D721Med (cell line): Measurements from ENCODE around the gene CDK14.
A peak's percentile ranks its signal among the peaks of the same experiment; 100 is the strongest.

Experiments
- DNase-seq: peaks from one replicate; pipeline ENCODE4 v3.0.0; 2011; ENCODE audit warnings: low spot score; ENCODE audit not compliant: insufficient read length
- FAIRE-seq: peaks from 2 replicates; lab custom pipeline; 2011; peaks lifted over from hg19 to GRCh38; lab: Jason Lieb, UNC
- TF ChIP-seq, protein P1 (sequence below): IDR thresholded peaks from 2 replicates; pipeline ENCODE4 v1.5.1; 2012; ENCODE audit warnings: mild to moderate bottlenecking, control low read depth; ENCODE audit not compliant: insufficient read depth; ENCODE audit errors: missing control alignments

CDK14 gene

DNA sequence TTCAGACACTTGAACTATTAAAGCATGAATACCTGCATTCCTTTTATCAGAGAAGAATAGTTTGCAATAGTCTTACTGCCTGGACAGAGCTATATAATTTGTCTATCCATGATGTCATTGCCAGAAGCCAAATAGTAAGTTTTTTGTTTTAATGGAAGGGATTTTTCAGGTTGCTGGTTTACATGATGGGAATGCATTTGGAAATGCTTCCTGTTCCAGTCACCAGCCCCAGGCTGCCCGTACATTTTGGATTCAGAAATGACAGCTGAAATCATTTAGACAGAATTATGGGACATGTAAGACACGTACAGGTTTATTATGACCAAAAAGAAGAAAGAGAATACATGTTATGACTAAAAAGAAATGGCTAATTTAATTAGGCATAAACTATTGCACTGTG, 293.1 kb downstream of the CDK14 start:
- FAIRE-seq, result no peak
- no peak for DNase-seq
- TF ChIP-seq, protein P1, sequence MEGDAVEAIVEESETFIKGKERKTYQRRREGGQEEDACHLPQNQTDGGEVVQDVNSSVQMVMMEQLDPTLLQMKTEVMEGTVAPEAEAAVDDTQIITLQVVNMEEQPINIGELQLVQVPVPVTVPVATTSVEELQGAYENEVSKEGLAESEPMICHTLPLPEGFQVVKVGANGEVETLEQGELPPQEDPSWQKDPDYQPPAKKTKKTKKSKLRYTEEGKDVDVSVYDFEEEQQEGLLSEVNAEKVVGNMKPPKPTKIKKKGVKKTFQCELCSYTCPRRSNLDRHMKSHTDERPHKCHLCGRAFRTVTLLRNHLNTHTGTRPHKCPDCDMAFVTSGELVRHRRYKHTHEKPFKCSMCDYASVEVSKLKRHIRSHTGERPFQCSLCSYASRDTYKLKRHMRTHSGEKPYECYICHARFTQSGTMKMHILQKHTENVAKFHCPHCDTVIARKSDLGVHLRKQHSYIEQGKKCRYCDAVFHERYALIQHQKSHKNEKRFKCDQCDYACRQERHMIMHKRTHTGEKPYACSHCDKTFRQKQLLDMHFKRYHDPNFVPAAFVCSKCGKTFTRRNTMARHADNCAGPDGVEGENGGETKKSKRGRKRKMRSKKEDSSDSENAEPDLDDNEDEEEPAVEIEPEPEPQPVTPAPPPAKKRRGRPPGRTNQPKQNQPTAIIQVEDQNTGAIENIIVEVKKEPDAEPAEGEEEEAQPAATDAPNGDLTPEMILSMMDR, result no peak

DNA sequence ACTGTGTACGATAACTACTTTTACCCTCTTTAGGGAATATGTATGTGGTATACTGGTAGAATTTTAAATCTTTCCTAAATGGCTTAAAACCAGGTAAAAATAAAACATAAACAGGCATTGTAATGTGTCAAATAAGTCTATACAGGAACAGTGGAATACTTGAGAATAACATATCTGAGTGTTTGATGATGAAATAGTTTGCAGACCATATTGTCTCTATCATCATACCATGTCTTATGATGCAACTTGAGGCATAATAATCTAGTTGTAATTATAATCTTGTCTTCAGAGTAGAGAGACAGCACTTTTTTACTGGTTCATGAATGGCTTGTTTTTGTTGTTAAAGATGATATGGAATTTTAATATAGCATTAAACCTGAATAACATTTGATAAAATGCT, 293.5 kb downstream of the CDK14 start:
- TF ChIP-seq, protein P1, result no peak
- FAIRE-seq, result no peak
- no peak for DNase-seq

DNA sequence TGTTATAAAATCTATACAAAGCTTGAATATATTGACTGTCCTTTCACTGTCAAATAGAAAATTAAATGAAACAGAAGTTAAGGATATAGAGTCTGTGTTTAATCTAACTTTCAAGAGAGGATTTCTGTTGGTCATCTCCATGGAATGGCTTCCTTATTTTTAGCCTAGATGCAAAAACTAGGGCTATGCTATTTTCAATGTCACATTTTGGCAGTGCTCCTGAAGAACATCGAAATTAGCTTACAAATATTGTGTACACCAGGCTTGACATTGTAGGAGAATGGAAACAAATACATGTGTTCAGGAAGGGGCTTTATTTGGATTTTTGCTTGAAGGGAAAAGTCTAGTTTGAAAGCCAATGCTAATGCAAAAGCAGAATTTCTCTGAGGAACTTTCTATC, 295.4 kb downstream of the CDK14 start:
- DNase-seq (no peak), FAIRE-seq (no peak)
- TF ChIP-seq, protein P1, result no peak

DNA sequence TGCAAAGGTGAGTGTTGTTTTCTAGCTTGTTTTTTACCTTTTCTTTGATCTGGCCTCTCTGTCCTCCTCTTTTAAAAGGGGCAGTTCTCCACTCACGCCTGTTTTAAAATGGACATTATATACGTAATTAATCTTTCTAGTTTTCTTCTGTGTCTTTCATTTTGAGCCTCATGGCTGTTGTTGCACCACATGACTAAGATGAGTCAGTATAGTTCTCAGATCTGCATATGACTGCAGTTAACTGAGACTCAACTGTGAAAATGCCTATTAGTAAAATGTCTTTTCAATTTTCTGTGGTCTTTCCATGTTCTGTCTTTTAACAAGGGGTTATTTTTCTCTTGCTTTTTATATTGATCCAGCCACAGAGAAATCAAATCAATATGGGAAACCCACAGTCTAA, 296.1 kb downstream of the CDK14 start:
- TF ChIP-seq, protein P1, result no peak
- FAIRE-seq, result no peak
- no peak for DNase-seq

DNA sequence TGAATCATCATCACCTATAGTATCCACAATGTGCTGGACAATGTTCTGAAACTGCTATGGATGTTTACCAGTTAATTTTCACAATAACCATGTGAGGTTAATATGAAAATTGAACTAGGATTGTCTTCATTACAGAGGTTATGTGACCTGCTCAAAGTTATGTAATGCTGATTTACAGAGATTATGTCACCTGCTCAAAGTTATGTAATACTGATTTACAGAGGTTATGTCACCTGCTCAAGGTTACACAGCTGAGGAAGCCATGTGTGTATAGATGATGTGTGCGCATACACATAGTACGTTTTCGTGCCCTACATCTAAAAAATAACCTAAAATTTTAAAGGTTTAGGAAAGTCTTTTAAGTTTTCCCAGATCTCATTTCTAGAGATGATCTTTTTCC, 298.0 kb downstream of the CDK14 start:
- DNase-seq (no peak), FAIRE-seq (peak; percentile 66)
- TF ChIP-seq, protein P1, result no peak

DNA sequence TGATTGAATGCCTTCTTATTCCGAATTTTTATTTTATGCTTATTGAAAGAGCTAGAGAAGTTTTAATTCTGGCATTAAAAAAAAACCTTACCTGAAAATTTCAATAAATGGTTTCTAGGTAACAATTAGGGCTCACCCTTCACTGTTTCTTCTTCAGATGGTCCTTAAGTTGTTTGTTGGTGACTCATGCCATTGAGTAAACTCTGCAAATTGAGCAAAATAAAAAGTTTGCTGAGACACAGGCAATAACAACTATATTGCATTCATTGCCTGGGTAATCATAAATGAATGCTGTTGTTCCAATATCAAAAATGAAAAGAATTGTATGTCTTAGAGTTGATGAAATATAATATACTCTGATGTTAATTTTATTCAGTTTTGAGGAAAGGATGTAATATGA, 300.3 kb downstream of the CDK14 start:
- no peak for DNase-seq
- FAIRE-seq, result no peak
- TF ChIP-seq, protein P1, result no peak

DNA sequence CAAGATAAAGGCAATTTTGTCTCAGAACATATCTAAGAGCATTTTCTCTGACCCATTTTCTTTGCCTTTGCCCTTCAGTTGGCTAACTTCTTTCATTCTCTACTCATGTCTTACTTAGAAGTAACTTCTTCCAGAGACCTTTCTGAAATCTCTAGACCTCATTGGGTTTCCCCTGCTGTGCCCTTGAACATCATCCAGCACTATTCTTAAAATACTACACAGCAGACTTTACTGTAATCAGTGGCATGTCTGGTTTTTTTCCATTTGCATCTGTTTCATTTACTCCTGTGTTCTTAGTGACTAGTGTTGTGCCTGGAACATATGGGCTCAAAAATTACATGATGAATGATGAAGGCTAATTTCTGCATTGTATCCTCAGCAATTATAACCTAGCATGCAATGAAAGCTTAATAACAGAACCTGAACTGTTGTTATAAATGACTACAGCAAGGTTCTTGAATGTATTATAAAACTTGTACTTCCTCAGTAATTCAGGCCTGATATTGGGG, 301.9 kb downstream of the CDK14 start:
- DNase-seq (no peak), FAIRE-seq (peak; percentile 35)
- TF ChIP-seq, protein P1, result no peak
